Left ventricle myocardium inferior (tissue), 1 donor: ENCODE data around the gene TAC4. TPM values are rescaled to one million over a fixed set of nuclear protein-coding genes. Genes with fewer than 3 reads are reported as not detected.

Experiments
- DNase-seq: peaks from one replicate; pipeline ENCODE4 v3.0.0-alpha.2; 2020
- H3K27ac ChIP-seq: fragments of 200-600 bp; replicated peaks from 2 replicates; pipeline ENCODE4 v1.8.0; 2021
- H3K27me3 ChIP-seq: fragments of 200-600 bp; 2 replicates; pipeline ENCODE4 v1.8.0; 2021; ENCODE audit warnings: low read depth
- H3K36me3 ChIP-seq: fragments of 200-600 bp; 2 replicates; pipeline ENCODE4 v1.8.0; 2021
- H3K4me1 ChIP-seq: fragments of 200-600 bp; 2 replicates; pipeline ENCODE4 v1.8.0; 2021
- H3K4me3 ChIP-seq: fragments of 200-600 bp; 2 replicates; pipeline ENCODE4 v1.8.0; 2021; ENCODE audit warnings: mild to moderate bottlenecking, moderate library complexity
- H3K9me3 ChIP-seq: fragments of 200-600 bp; replicated peaks from 2 replicates; pipeline ENCODE4 v1.8.0; 2021
- intact Hi-C: fragments of 100-400 bp; cut with micrococcal nuclease; formaldehyde crosslinking; loops from one replicate; pipeline ENCODE4 v1.11.0; 2022
- total RNA-seq: library from RNA; stranded (reverse); fragmentation: NEBNext Ultra II Directional; extraction: Animal tissue kit (Norgen Biotek cat#: 25700); gene quantifications from one replicate; pipeline ENCODE4 v1.2.1, GENCODE V29; 2021
- TF ChIP-seq, protein P1 (sequence below): fragments of 200-600 bp; IDR thresholded peaks from 2 replicates; pipeline ENCODE4 v1.8.0; 2021; ENCODE audit warnings: antibody characterized with exemption, mild to moderate bottlenecking, borderline replicate concordance
- donor health status: DM: no; HTN: yes; CAD: no; lungs with severe emphysema.

TAC4 gene
- total RNA-seq, 1 donor from 2014 or later, result 0.44 TPM

DNA sequence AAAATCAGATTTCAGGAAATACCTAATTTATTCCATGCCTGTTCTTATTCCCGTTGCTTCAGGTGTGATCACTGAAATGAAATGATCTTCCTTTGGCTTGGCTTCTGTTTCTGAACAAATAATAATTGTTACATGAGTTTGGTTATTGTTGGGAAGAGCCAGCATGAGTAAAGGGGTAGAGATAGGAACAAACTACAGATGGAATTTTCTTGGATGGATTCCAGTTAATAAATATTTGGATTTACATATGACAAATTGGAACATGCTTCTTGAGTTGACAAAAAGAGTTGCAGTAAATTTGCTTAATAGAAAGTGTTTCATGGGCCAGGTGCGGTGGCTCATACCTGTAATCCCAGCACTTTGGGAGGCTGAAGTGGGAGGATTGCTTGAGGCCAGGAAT is 28.2 kb downstream of the TAC4 start:
- intact Hi-C loops, result no loop called here
- H3K4me3 ChIP-seq, result no peak overlapping the region
- H3K36me3 ChIP-seq, result peaks cover 72% of the 10 kb centered on the region
- no peaks in the 10 kb centered on the region for H3K27me3 ChIP-seq
- no peaks in the 10 kb centered on the region for H3K9me3 ChIP-seq
- TF ChIP-seq, protein P1, sequence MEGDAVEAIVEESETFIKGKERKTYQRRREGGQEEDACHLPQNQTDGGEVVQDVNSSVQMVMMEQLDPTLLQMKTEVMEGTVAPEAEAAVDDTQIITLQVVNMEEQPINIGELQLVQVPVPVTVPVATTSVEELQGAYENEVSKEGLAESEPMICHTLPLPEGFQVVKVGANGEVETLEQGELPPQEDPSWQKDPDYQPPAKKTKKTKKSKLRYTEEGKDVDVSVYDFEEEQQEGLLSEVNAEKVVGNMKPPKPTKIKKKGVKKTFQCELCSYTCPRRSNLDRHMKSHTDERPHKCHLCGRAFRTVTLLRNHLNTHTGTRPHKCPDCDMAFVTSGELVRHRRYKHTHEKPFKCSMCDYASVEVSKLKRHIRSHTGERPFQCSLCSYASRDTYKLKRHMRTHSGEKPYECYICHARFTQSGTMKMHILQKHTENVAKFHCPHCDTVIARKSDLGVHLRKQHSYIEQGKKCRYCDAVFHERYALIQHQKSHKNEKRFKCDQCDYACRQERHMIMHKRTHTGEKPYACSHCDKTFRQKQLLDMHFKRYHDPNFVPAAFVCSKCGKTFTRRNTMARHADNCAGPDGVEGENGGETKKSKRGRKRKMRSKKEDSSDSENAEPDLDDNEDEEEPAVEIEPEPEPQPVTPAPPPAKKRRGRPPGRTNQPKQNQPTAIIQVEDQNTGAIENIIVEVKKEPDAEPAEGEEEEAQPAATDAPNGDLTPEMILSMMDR, result no peak
- H3K4me1 ChIP-seq, result peaks cover 60% of the 10 kb centered on the region
- no peak overlapping the region for H3K27ac ChIP-seq
- DNase-seq, result no peak

- no peak overlapping the region for H3K27ac ChIP-seq
- H3K9me3 ChIP-seq, result no peaks in the 10 kb centered on the region
- intact Hi-C loops, result no loop called here
- peaks cover 68% of the 10 kb centered on the region for H3K36me3 ChIP-seq
- TF ChIP-seq, protein P1, result no peak
- peaks cover 61% of the 10 kb centered on the region for H3K4me1 ChIP-seq
- H3K27me3 ChIP-seq, result no peaks in the 10 kb centered on the region
- H3K4me3 ChIP-seq, result no peak overlapping the region
- DNase-seq, result no peak
These were observed 28.7 kb downstream of the TAC4 start for GRCh38 chr17:49819138-49819537.

GRCh38 chr17:49817993-49818392 is 29.9 kb downstream of the TAC4 start:
- intact Hi-C loops, result no loop called here
- Histone ChIP-seq H3K27ac (no peak overlapping the region), H3K4me1 (peaks cover 64% of the 10 kb centered on the region), H3K36me3 (peaks cover 68% of the 10 kb centered on the region), H3K9me3 (no peaks in the 10 kb centered on the region), H3K27me3 (no peaks in the 10 kb centered on the region), H3K4me3 (no peak overlapping the region)
- DNase-seq, result no peak
- TF ChIP-seq, protein P1, result no peak

DNA sequence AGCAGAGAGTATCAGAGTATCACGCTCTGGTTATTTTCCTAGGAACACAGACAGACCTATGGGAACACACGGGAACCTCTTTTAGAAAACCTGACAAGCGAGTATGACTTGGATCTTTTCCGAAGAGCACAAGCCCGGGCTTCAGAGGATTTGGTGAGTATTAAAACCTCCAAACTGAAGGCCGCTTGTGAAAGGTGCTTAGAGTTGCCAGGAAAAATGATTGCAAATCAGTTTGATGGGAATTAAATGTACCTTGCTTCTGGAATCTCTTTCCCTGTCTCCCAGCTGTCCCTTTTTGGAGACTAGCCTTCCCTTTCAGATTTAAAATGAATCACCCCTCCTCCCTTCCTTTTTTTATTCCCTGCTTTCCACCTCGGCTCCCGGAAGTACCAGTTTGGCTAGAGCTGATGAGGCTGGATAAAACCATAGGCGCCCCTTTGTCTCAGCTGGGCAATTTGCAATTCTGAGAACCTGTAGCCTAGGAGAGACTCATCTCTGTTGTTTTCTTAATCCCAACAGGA is 32.0 kb downstream of the TAC4 start:
- no peak for DNase-seq
- H3K27me3 ChIP-seq, result no peaks in the 10 kb centered on the region
- no peaks in the 10 kb centered on the region for H3K9me3 ChIP-seq
- TF ChIP-seq, protein P1, result no peak
- intact Hi-C loops, result no loop called here
- no peak overlapping the region for H3K4me3 ChIP-seq
- H3K4me1 ChIP-seq, result peaks cover 45% of the 10 kb centered on the region
- H3K27ac ChIP-seq, result peak overlapping the region; percentile 29
- peaks cover 66% of the 10 kb centered on the region for H3K36me3 ChIP-seq

GRCh38 chr17:49814781-49815529 is 32.9 kb downstream of the TAC4 start:
- no peak overlapping the region for H3K27ac ChIP-seq
- TF ChIP-seq, protein P1, result no peak
- H3K27me3 ChIP-seq, result no peaks in the 10 kb centered on the region
- H3K36me3 ChIP-seq, result peaks cover 74% of the 10 kb centered on the region
- intact Hi-C loops, result no loop called here
- no peak overlapping the region for H3K4me3 ChIP-seq
- H3K9me3 ChIP-seq, result no peaks in the 10 kb centered on the region
- peaks cover 36% of the 10 kb centered on the region for H3K4me1 ChIP-seq
- DNase-seq, result no peak
